GM21390 (cell line): ENCODE data around the gene TPD52L2.
"Not testable (repeated sequence)": the region's sequence is repeated elsewhere in the genome, so short reads cannot be mapped to it uniquely, and the experiment has no call there.

Source experiments
- ATAC-seq: cut with Tn5 transposase; IDR thresholded peaks from one replicate; pipeline ENCODE4 v1.9.1; 2021; ENCODE audit not compliant: unreplicated experiment

Gene TPD52L2

GRCh38 chr20:63878899-63879663 lies 14.0 kb downstream of the TPD52L2 start:
- no peak for ATAC-seq

GRCh38 chr20:63880901-63881300 lies 15.8 kb downstream of the TPD52L2 start:
- not testable (repeated sequence) for ATAC-seq

- no peak for ATAC-seq
These were observed 16.6 kb downstream of the TPD52L2 start for GRCh38 chr20:63881451-63882226.

GRCh38 chr20:63882257-63883200 lies 17.5 kb downstream of the TPD52L2 start:
- ATAC-seq: no peak

- no peak for ATAC-seq
These were observed 18.1 kb downstream of the TPD52L2 start for GRCh38 chr20:63883201-63883593.

GRCh38 chr20:63884506-63885263 lies 19.6 kb downstream of the TPD52L2 start:
- ATAC-seq: no peak

- ATAC-seq: no peak
These were observed 20.4 kb downstream of the TPD52L2 start for GRCh38 chr20:63885264-63886053.

GRCh38 chr20:63886054-63886419 lies 21.0 kb downstream of the TPD52L2 start:
- no peak for ATAC-seq

- ATAC-seq: no peak
These were observed 21.9 kb downstream of the TPD52L2 start for GRCh38 chr20:63886921-63887320.

- no peak for ATAC-seq
These were observed 24.5 kb downstream of the TPD52L2 start for GRCh38 chr20:63889241-63890200.

- ATAC-seq: no peak
These were observed 25.1 kb downstream of the TPD52L2 start for GRCh38 chr20:63890201-63890576.

- ATAC-seq: no peak
These were observed 25.5 kb downstream of the TPD52L2 start for GRCh38 chr20:63890616-63891015.

- ATAC-seq: no peak
These were observed 26.3 kb downstream of the TPD52L2 start for GRCh38 chr20:63891061-63892002.

- no peak for ATAC-seq
These were observed 27.3 kb downstream of the TPD52L2 start for GRCh38 chr20:63892402-63892801.

GRCh38 chr20:63893999-63894357 lies 28.9 kb downstream of the TPD52L2 start:
- no peak for ATAC-seq

GRCh38 chr20:63894358-63895201 lies 29.5 kb downstream of the TPD52L2 start, which contains the start of gene DNAJC5:
DNAJC5 (plus strand) TSS chr20:63895126; CDS start chr20:63928346, 33,220 bp downstream.
- ATAC-seq: peak; percentile 71
